ENCODE data around the gene KDM3B. TPM values are rescaled to one million over a fixed set of nuclear protein-coding genes. Genes with fewer than 3 reads are reported as not detected.

KDM3B gene
- polyA plus RNA-seq, 2 of the 4 experiments (the other 2 are of a cell fraction), result 38.1 to 52.5 TPM

DNA sequence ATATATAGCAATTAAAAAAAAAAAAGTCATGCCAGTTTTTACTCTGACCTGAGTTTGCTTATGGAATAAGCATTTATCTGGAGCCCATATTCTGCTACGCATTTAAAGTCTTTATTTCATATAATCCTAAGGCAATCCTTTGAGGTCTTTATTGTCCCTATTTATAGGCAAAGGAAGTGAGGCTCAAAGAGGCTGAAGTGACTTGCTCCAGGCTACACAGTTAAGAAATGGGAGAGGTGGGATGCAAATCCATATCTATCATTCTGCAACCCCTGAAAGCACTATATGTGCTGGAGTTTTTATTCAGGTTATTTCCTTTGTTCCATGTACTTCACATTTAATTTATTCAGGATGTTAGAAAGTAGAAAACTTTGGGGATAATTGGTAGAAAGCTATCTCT lies 12.1 kb downstream of the KDM3B start:
- no peak overlapping the region for H3K4me3 ChIP-seq
- H3K9me3 ChIP-seq, result no peaks in the 10 kb centered on the region
- TF ChIP-seq GATA3 (IDR thresholded peaks at IDR 0.05; ENCODE audit: borderline replicate concordance) (no peak), TFCP2L1 (CRISPR knock-in tag; IDR thresholded peaks at IDR 0.05) (no peak), JUN (IDR thresholded peaks at IDR 0.05) (no peak), RNF2 (IDR thresholded peaks at IDR 0.05; ENCODE audit: borderline replicate concordance, low read depth) (no peak), CHD4 (IDR thresholded peaks at IDR 0.05; ENCODE audit: borderline replicate concordance) (no peak), EHMT2 (IDR thresholded peaks at IDR 0.05; ENCODE audit: low read depth) (no peak), USF2 (IDR thresholded peaks at IDR 0.05) (no peak), HOXB5 (CRISPR knock-in tag; IDR thresholded peaks at IDR 0.05) (no peak), FOSL2 (IDR thresholded peaks at IDR 0.05) (no peak), FOSL2 (CRISPR knock-in tag; IDR thresholded peaks at IDR 0.05) (no peak), ZFP36 (IDR thresholded peaks at IDR 0.05; ENCODE audit: borderline replicate concordance, partially characterized antibody) (no peak), KDM5A (IDR thresholded peaks at IDR 0.05) (no peak), CHD2 (IDR thresholded peaks at IDR 0.05; ENCODE audit: low read length, partially characterized antibody) (no peak), EP300 (IDR thresholded peaks at IDR 0.05) (no peak), RCOR1 (IDR thresholded peaks at IDR 0.05; ENCODE audit: low read depth, low read length) (no peak)
- TF ChIP-seq, protein P1, sequence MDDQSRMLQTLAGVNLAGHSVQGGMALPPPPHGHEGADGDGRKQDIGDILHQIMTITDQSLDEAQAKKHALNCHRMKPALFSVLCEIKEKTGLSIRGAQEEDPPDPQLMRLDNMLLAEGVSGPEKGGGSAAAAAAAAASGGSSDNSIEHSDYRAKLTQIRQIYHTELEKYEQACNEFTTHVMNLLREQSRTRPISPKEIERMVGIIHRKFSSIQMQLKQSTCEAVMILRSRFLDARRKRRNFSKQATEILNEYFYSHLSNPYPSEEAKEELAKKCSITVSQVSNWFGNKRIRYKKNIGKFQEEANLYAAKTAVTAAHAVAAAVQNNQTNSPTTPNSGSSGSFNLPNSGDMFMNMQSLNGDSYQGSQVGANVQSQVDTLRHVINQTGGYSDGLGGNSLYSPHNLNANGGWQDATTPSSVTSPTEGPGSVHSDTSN (IDR thresholded peaks at IDR 0.05), result no peak
- TF ChIP-seq, protein P2, sequence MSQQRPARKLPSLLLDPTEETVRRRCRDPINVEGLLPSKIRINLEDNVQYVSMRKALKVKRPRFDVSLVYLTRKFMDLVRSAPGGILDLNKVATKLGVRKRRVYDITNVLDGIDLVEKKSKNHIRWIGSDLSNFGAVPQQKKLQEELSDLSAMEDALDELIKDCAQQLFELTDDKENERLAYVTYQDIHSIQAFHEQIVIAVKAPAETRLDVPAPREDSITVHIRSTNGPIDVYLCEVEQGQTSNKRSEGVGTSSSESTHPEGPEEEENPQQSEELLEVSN (IDR thresholded peaks at IDR 0.05; ENCODE audit: borderline replicate concordance, low read depth), result no peak
- TF ChIP-seq, protein P3, sequence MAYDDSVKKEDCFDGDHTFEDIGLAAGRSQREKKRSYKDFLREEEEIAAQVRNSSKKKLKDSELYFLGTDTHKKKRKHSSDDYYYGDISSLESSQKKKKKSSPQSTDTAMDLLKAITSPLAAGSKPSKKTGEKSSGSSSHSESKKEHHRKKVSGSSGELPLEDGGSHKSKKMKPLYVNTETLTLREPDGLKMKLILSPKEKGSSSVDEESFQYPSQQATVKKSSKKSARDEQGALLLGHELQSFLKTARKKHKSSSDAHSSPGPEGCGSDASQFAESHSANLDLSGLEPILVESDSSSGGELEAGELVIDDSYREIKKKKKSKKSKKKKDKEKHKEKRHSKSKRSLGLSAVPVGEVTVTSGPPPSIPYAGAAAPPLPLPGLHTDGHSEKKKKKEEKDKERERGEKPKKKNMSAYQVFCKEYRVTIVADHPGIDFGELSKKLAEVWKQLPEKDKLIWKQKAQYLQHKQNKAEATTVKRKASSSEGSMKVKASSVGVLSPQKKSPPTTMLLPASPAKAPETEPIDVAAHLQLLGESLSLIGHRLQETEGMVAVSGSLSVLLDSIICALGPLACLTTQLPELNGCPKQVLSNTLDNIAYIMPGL (CRISPR knock-in tag; IDR thresholded peaks at IDR 0.05; ENCODE audit: borderline replicate concordance), result no peak
- no peak overlapping the region for H3K4me2 ChIP-seq
- WGBS (ENCODE audit: missing lambda C conversion rate), result 90% methylated on average over 1 of the region's 1 CpG
- CTCF ChIA-PET, result interaction anchor here (4.8 kb wide), 1 partner anchor 12 kb away, joined by 28 read pairs; the partner anchor contains the start of gene KDM3B
- POLR2A ChIA-PET, result no interaction called here
- ATAC-seq (no peak), DNase-seq (ENCODE audit: low read depth in 1 of 2, low spot score in 1 of 2) (no peak), FAIRE-seq (no peak)
- H3K4me1 ChIP-seq, result no peaks in the 10 kb centered on the region
- H3K27ac ChIP-seq, result no peak overlapping the region

GRCh38 chr5:138366632-138367382 lies 14.3 kb downstream of the KDM3B start:
- FAIRE-seq (no peak), ATAC-seq (no peak; a peak in 1 of 6 replicates), DNase-seq (ENCODE audit: low read depth in 1 of 2, low spot score in 1 of 2) (no peak)
- 70% methylated on average over 4 of the region's 4 CpGs for WGBS (ENCODE audit: missing lambda C conversion rate)
- no peak overlapping the region for H3K27ac ChIP-seq
- no peak overlapping the region for H3K4me2 ChIP-seq
- CTCF ChIA-PET, result interaction anchor here (0.5 to 4.8 kb wide), 5 partner anchors 12 to 213 kb away, joined by 3 to 28 read pairs (median 4); partner anchors contain the start of gene KDM3B
- POLR2A ChIA-PET, result no interaction called here
- H3K9me3 ChIP-seq, result no peaks in the 10 kb centered on the region
- H3K4me1 ChIP-seq, result no peaks in the 10 kb centered on the region
- no peak overlapping the region for H3K4me3 ChIP-seq
- TF ChIP-seq ELK1 (IDR thresholded peaks at IDR 0.05; ENCODE audit: low read depth, low read length), result no peak
- no peak for TF ChIP-seq TFCP2L1 (CRISPR knock-in tag; IDR thresholded peaks at IDR 0.05)
- no peak for TF ChIP-seq ATOH8 (CRISPR knock-in tag; IDR thresholded peaks at IDR 0.05; ENCODE audit: low read depth)
- TF ChIP-seq, protein P2 (IDR thresholded peaks at IDR 0.05; ENCODE audit: borderline replicate concordance, low read depth), result no peak
- TF ChIP-seq ZNF302 (CRISPR knock-in tag; IDR thresholded peaks at IDR 0.05), result no peak
- no peak for TF ChIP-seq CEBPB (IDR thresholded peaks at IDR 0.05)
- TF ChIP-seq MAZ (IDR thresholded peaks at IDR 0.05; ENCODE audit: borderline replicate concordance, low read depth, low read length), result no peak
- TF ChIP-seq MAX (IDR thresholded peaks at IDR 0.05), result no peak
- TF ChIP-seq, protein P4, sequence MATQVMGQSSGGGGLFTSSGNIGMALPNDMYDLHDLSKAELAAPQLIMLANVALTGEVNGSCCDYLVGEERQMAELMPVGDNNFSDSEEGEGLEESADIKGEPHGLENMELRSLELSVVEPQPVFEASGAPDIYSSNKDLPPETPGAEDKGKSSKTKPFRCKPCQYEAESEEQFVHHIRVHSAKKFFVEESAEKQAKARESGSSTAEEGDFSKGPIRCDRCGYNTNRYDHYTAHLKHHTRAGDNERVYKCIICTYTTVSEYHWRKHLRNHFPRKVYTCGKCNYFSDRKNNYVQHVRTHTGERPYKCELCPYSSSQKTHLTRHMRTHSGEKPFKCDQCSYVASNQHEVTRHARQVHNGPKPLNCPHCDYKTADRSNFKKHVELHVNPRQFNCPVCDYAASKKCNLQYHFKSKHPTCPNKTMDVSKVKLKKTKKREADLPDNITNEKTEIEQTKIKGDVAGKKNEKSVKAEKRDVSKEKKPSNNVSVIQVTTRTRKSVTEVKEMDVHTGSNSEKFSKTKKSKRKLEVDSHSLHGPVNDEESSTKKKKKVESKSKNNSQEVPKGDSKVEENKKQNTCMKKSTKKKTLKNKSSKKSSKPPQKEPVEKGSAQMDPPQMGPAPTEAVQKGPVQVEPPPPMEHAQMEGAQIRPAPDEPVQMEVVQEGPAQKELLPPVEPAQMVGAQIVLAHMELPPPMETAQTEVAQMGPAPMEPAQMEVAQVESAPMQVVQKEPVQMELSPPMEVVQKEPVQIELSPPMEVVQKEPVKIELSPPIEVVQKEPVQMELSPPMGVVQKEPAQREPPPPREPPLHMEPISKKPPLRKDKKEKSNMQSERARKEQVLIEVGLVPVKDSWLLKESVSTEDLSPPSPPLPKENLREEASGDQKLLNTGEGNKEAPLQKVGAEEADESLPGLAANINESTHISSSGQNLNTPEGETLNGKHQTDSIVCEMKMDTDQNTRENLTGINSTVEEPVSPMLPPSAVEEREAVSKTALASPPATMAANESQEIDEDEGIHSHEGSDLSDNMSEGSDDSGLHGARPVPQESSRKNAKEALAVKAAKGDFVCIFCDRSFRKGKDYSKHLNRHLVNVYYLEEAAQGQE (IDR thresholded peaks at IDR 0.05), result no peak
